Chondrocyte (in vitro differentiated cells): ENCODE data around the gene GLO1. TPM values are rescaled to one million over a fixed set of nuclear protein-coding genes. Genes with fewer than 3 reads are reported as not detected.

Experiments
- DNase-seq: peaks from one replicate; pipeline ENCODE4 v3.0.0; 2021; ENCODE audit warnings: mixed read lengths, low spot score
- H3K27ac Mint-ChIP-seq: one replicate; pipeline ENCODE4 v1.8.0; 2021; ENCODE audit warnings: mild to moderate bottlenecking, moderate library complexity, mixed read lengths; ENCODE audit not compliant: unreplicated experiment
- H3K27me3 Mint-ChIP-seq: 2 replicates; pipeline ENCODE4 v1.8.0; 2021; ENCODE audit warnings: low read depth, mixed read lengths
- H3K36me3 Mint-ChIP-seq: 2 replicates; pipeline ENCODE4 v1.8.0; 2021; ENCODE audit warnings: low read depth, mixed read lengths
- H3K4me1 Mint-ChIP-seq: 2 replicates; pipeline ENCODE4 v1.8.0; 2021; ENCODE audit warnings: low read depth, mild to moderate bottlenecking, mixed read lengths
- H3K4me3 Mint-ChIP-seq: one replicate; pipeline ENCODE4 v1.8.0; 2021; ENCODE audit warnings: mild to moderate bottlenecking, moderate library complexity, mixed read lengths; ENCODE audit not compliant: unreplicated experiment
- H3K9me3 Mint-ChIP-seq: 2 replicates; pipeline ENCODE4 v1.8.0; 2021; ENCODE audit warnings: low read depth, mixed read lengths
- total RNA-seq: library from RNA; stranded (reverse); gene quantifications from 3 replicates; pipeline ENCODE4 v1.2.1, GENCODE V29; 2021
- TF ChIP-seq, protein P1 (sequence below): fragments of 200-600 bp; sonication (generic); IDR thresholded peaks from 2 replicates; pipeline ENCODE4 v1.5.0; 2021; ENCODE audit warnings: antibody characterized with exemption, mild to moderate bottlenecking, moderate library complexity

The GLO1 gene
- total RNA-seq, 1 donor from 2014 or later: 77.7 TPM

DNA sequence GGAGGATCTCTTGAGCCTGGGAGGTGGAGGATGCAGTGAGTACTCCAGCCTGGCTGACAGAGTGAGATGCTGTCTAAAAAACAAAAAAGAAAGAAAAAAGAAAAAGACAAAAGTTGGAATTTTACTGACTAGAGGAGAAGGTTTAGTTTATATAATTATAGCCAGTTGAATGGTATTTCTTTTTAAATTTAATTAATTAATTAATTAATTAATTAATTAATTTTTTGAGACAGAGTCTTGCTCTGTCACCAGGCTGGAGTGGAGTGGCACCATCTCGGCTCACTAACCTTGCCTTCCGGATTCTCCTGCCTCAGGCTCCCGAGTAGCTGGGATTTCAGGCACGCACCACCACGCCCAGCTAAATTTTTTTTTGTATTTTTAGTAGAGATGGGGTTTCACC is 20.8 kb upstream of the GLO1 start:
- H3K4me1 Mint-ChIP-seq: peaks cover 7% of the 10 kb centered on the region
- H3K9me3 Mint-ChIP-seq: no peaks in the 10 kb centered on the region
- TF ChIP-seq, protein P1, sequence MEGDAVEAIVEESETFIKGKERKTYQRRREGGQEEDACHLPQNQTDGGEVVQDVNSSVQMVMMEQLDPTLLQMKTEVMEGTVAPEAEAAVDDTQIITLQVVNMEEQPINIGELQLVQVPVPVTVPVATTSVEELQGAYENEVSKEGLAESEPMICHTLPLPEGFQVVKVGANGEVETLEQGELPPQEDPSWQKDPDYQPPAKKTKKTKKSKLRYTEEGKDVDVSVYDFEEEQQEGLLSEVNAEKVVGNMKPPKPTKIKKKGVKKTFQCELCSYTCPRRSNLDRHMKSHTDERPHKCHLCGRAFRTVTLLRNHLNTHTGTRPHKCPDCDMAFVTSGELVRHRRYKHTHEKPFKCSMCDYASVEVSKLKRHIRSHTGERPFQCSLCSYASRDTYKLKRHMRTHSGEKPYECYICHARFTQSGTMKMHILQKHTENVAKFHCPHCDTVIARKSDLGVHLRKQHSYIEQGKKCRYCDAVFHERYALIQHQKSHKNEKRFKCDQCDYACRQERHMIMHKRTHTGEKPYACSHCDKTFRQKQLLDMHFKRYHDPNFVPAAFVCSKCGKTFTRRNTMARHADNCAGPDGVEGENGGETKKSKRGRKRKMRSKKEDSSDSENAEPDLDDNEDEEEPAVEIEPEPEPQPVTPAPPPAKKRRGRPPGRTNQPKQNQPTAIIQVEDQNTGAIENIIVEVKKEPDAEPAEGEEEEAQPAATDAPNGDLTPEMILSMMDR: no peak
- no peak for DNase-seq
- no peak overlapping the region for H3K27ac Mint-ChIP-seq
- peaks cover 5% of the 10 kb centered on the region for H3K27me3 Mint-ChIP-seq
- no peak overlapping the region for H3K4me3 Mint-ChIP-seq
- H3K36me3 Mint-ChIP-seq: no peaks in the 10 kb centered on the region

DNA sequence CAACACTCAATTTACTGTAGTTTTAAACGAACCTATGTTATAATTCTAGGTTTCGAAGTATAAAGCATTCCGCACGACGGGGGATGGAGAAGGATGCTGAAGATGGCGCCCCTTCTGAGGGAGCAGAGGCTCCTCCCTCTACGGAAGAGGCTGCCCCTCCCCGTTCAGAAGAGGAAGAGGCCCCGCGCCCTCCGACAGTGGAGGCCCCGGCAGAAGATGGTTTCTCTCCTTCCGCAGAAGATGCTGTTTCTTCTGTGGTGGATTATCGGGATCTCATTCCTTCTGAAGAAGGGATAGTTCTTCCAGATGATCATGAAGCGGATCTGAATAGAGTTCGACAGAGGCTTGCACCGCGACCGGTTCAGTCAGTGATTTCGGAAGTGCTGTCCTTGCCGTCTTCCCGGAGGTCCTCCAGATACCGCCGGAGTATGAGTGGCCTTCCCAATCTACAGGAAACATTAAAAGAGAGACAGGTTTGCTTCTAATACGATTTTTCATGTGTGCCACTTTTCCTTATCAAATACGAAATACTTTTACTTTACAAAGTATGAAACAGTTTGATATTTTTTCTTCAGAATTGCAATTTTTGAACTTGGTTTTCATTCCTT is 19.9 kb upstream of the GLO1 start:
- Mint-ChIP-seq H3K36me3 (no peaks in the 10 kb centered on the region), H3K4me1 (peaks cover 7% of the 10 kb centered on the region), H3K4me3 (no peak overlapping the region), H3K27me3 (peaks cover 6% of the 10 kb centered on the region), H3K9me3 (no peaks in the 10 kb centered on the region), H3K27ac (no peak overlapping the region)
- DNase-seq: no peak
- TF ChIP-seq, protein P1: no peak

DNA sequence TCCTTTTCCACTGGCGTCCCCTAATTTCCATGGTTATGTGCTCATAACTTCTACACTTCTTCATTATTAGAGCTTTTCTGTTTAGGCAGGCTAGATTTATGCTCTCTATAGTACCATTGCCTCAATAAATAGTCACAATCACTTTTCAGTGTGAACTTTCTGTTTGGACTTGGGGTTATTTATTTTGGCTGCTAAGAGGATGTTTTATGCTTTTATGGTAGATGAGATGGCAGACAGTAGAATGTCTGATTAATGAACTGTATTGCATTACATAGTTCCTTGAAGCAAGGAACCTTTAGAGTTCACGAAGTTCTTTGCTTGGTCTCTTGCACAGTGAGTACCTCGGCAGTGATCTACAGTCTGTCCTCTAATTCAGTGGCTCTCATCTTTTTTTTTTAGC is 19.1 kb upstream of the GLO1 start:
- Mint-ChIP-seq H3K4me1 (peaks cover 7% of the 10 kb centered on the region), H3K27ac (no peak overlapping the region), H3K9me3 (no peaks in the 10 kb centered on the region), H3K36me3 (no peaks in the 10 kb centered on the region), H3K27me3 (peaks cover 9% of the 10 kb centered on the region), H3K4me3 (no peak overlapping the region)
- TF ChIP-seq, protein P1: no peak
- DNase-seq: no peak

DNA sequence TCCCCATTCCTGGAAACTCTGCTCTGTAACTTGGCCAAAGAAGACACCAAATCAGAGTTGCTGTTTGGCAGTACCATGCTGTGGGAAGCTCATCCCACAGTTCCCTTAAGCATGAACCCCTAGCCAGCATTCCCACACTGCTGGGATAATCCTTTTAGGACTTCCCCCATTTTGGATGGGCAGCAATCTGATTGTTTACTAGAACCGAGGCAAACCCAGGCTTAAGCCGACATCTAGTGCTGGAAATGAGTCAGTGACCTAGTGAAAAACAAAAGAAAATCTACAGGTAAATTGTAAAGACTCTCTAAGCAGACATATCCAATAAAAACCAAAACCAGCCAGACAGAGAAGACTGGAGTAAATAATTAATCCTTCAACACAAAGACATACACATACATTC is 17.4 kb upstream of the GLO1 start:
- no peak overlapping the region for H3K4me3 Mint-ChIP-seq
- H3K36me3 Mint-ChIP-seq: no peaks in the 10 kb centered on the region
- H3K4me1 Mint-ChIP-seq: peaks cover 7% of the 10 kb centered on the region
- DNase-seq: no peak
- H3K27ac Mint-ChIP-seq: no peak overlapping the region
- H3K27me3 Mint-ChIP-seq: peaks cover 17% of the 10 kb centered on the region
- H3K9me3 Mint-ChIP-seq: no peaks in the 10 kb centered on the region
- TF ChIP-seq, protein P1: peak; percentile 21

DNA sequence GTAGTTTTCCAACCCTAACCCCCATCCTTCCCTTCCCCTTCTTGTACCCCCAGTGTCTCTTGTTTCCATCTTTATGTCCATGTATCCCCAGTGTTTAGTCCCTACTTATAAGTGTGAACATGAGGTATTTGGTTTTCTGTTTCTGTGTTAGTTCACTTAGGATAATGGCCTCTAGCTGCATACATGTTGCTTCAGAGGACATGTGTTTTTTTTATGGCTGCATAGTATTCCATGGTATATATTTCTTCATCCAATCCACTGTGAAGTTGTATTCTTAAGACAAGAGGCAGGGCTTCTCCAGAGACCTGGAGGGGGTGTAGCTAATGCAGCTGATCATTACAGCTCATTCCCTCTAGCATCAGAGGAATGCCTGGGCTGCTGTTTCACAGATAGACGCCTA is 16.4 kb upstream of the GLO1 start:
- Mint-ChIP-seq H3K4me1 (peaks cover 7% of the 10 kb centered on the region), H3K27ac (no peak overlapping the region), H3K4me3 (no peak overlapping the region), H3K9me3 (no peaks in the 10 kb centered on the region), H3K27me3 (peaks cover 17% of the 10 kb centered on the region), H3K36me3 (no peaks in the 10 kb centered on the region)
- TF ChIP-seq, protein P1: no peak
- DNase-seq: no peak
